H9 (cell line): Measurements from ENCODE around the gene GABRB1. TPM values are rescaled to one million over a fixed set of nuclear protein-coding genes. Genes with fewer than 3 reads are reported as not detected.

Experiments used
- DNase-seq: peaks from one replicate; pipeline ENCODE4 v3.0.0-alpha.2; 2017
- H2AFZ ChIP-seq: one replicate; pipeline ENCODE4 v1.6.1; 2013; ENCODE audit warnings: mild to moderate bottlenecking, low read length, control low read depth, moderate library complexity
- H2AK5ac ChIP-seq: 2 replicates; pipeline ENCODE4 v1.6.1; 2013; ENCODE audit warnings: low read length, control low read depth, mixed read lengths; ENCODE audit not compliant: insufficient read length
- H2BK120ac ChIP-seq: one replicate; pipeline ENCODE4 v1.6.1; 2013; ENCODE audit warnings: low read depth, mild to moderate bottlenecking, low read length, control low read depth, inconsistent platforms; ENCODE audit not compliant: poor library complexity, severe bottlenecking
- H2BK12ac ChIP-seq: 2 replicates; pipeline ENCODE4 v1.6.1; 2013; ENCODE audit warnings: low read length, control low read depth, mixed read lengths, low read depth; ENCODE audit not compliant: insufficient read length
- H2BK15ac ChIP-seq: 2 replicates; pipeline ENCODE4 v1.6.1; 2013; ENCODE audit warnings: low read depth, low read length, control low read depth
- H2BK20ac ChIP-seq: one replicate; pipeline ENCODE4 v1.6.1; 2013; ENCODE audit warnings: low read depth, mild to moderate bottlenecking, low read length, control low read depth, inconsistent platforms; ENCODE audit not compliant: poor library complexity, severe bottlenecking
- H2BK5ac ChIP-seq: 2 replicates; pipeline ENCODE4 v1.6.1; 2013; ENCODE audit warnings: low read length, control low read depth, mixed read lengths; ENCODE audit not compliant: insufficient read length
- H3K14ac ChIP-seq: 2 replicates; pipeline ENCODE4 v1.6.1; 2013; ENCODE audit warnings: low read length, control low read depth; ENCODE audit not compliant: insufficient read depth
- H3K18ac ChIP-seq: 2 replicates; pipeline ENCODE4 v1.6.1; 2013; ENCODE audit warnings: low read depth, mild to moderate bottlenecking, mixed read lengths, low read length, control low read depth; ENCODE audit not compliant: insufficient read length
- H3K23ac ChIP-seq: 2 replicates; pipeline ENCODE4 v1.6.1; 2013; ENCODE audit warnings: low read length, control low read depth, mixed read lengths, low read depth; ENCODE audit not compliant: insufficient read length
- H3K23me2 ChIP-seq: 2 replicates; pipeline ENCODE4 v1.6.1; 2013; ENCODE audit warnings: low read depth, mild to moderate bottlenecking, mixed read lengths, low read length, control low read depth; ENCODE audit not compliant: insufficient read length, poor library complexity, severe bottlenecking
- H3K27ac ChIP-seq: 2 replicates; pipeline ENCODE4 v1.5.1; 2013; ENCODE audit warnings: low read length, control low read depth, mixed read lengths, low read depth; ENCODE audit not compliant: insufficient read length
- H3K27me3 ChIP-seq: 2 replicates; pipeline ENCODE4 v1.6.1; 2013; ENCODE audit warnings: low read length, control low read depth, inconsistent platforms; ENCODE audit not compliant: insufficient read depth
- H3K4ac ChIP-seq: 2 replicates; pipeline ENCODE4 v1.6.1; 2013; ENCODE audit warnings: low read depth, mild to moderate bottlenecking, control low read depth, inconsistent platforms, low read length, moderate library complexity
- H3K4me1 ChIP-seq: 2 replicates; pipeline ENCODE4 v1.6.1; 2013; ENCODE audit warnings: low read length, control low read depth, inconsistent platforms; ENCODE audit not compliant: insufficient read depth
- H3K4me2 ChIP-seq: 2 replicates; pipeline ENCODE4 v1.6.1; 2013; ENCODE audit warnings: low read length, control low read depth, mixed read lengths; ENCODE audit not compliant: insufficient read length, insufficient read depth
- H3K56ac ChIP-seq: 2 replicates; pipeline ENCODE4 v1.6.1; 2013; ENCODE audit warnings: low read depth, mild to moderate bottlenecking, mixed read lengths, low read length, control low read depth; ENCODE audit not compliant: insufficient read length
- H3K79me1 ChIP-seq: 2 replicates; pipeline ENCODE4 v1.6.1; 2013; ENCODE audit warnings: low read depth, mild to moderate bottlenecking, moderate library complexity, low read length, control low read depth, inconsistent platforms; ENCODE audit not compliant: insufficient read depth, poor library complexity, severe bottlenecking
- H3K79me2 ChIP-seq: 2 replicates; pipeline ENCODE4 v1.6.1; 2013; ENCODE audit warnings: low read length, control low read depth, inconsistent platforms; ENCODE audit not compliant: insufficient read depth
- H3K9ac ChIP-seq: 2 replicates; pipeline ENCODE4 v1.6.1; 2013; ENCODE audit warnings: low read length, control low read depth, mixed read lengths; ENCODE audit not compliant: insufficient read length; ENCODE audit errors: extremely low read depth
- H3K9me3 ChIP-seq: one replicate; pipeline ENCODE4 v1.6.1; 2013; ENCODE audit warnings: low read depth, low read length, inconsistent platforms; ENCODE audit not compliant: control insufficient read depth
- H3T11ph ChIP-seq: one replicate; pipeline ENCODE4 v1.6.1; 2013; ENCODE audit warnings: mild to moderate bottlenecking, low read length, control low read depth, inconsistent platforms
- H4K20me1 ChIP-seq: one replicate; pipeline ENCODE4 v1.6.1; 2013; ENCODE audit not compliant: control insufficient read depth, insufficient read length, insufficient read depth
- H4K5ac ChIP-seq: 2 replicates; pipeline ENCODE4 v1.6.1; 2013; ENCODE audit warnings: low read depth, mild to moderate bottlenecking, mixed read lengths, low read length, control low read depth; ENCODE audit not compliant: insufficient read length
- H4K8ac ChIP-seq: replicated peaks from 2 replicates; pipeline ENCODE4 v1.6.1; 2013; ENCODE audit warnings: low read length, control low read depth, mixed read lengths, low read depth; ENCODE audit not compliant: insufficient read length
- H4K91ac ChIP-seq: 2 replicates; pipeline ENCODE4 v1.6.1; 2013; ENCODE audit warnings: low read depth, mild to moderate bottlenecking, moderate library complexity, mixed read lengths, low read length, control low read depth; ENCODE audit not compliant: insufficient read length
- H3K27ac Mint-ChIP-seq, 3 experiments: 2 replicates in 2 of 3; 3 replicates in 1 of 3; pipeline ENCODE4 v1.8.0; 2020 to 2021; ENCODE audit warnings: mixed read lengths in 3 of 3, mild to moderate bottlenecking in 1 of 3, moderate library complexity in 1 of 3
- H3K27me3 Mint-ChIP-seq: 2 replicates; pipeline ENCODE4 v1.8.0; 2021; ENCODE audit warnings: low read depth, mild to moderate bottlenecking, moderate library complexity, mixed read lengths
- H3K36me3 Mint-ChIP-seq, 3 experiments: 2 replicates in 2 of 3; 3 replicates in 1 of 3; pipeline ENCODE4 v1.8.0; 2020 to 2021; ENCODE audit warnings: low read depth in 3 of 3, mixed read lengths in 3 of 3; ENCODE audit not compliant: insufficient read depth in 1 of 3
- H3K4me1 Mint-ChIP-seq, 2 experiments: 2 replicates each; pipeline ENCODE4 v1.8.0; 2020; ENCODE audit warnings: mixed read lengths in 2 of 2
- H3K4me3 Mint-ChIP-seq, 2 experiments: 2 replicates in 1 of 2; 3 replicates in 1 of 2; pipeline ENCODE4 v1.8.0; 2020 to 2021; ENCODE audit warnings: mild to moderate bottlenecking in 2 of 2, mixed read lengths in 2 of 2, moderate library complexity in 1 of 2
- H3K9me3 Mint-ChIP-seq, 2 experiments: 2 replicates in 1 of 2; 3 replicates in 1 of 2; pipeline ENCODE4 v1.8.0; 2020; ENCODE audit warnings: mild to moderate bottlenecking in 2 of 2, mixed read lengths in 2 of 2, moderate library complexity in 1 of 2
- CTCF ChIP-seq: fragments of 200-600 bp; sonication (generic); conservative IDR thresholded peaks from 3 replicates; pipeline ENCODE4 v1.8.0; 2021; ENCODE audit warnings: antibody characterized with exemption, mild to moderate bottlenecking
- WGBS: extraction: QIAGEN DNeasy Blood & Tissue Kit; methylation state at CpG from one replicate; pipeline ENCODE4 v1.1.7; 2013; ENCODE audit warnings: missing lambda C conversion rate, low lambda C conversion rate, mixed read lengths; ENCODE audit not compliant: insufficient read length; ENCODE audit errors: extremely low coverage; 5-methylcytosine and 5-hydroxymethylcytosine counted together
- total RNA-seq: library from RNA; stranded (reverse); gene quantifications from 2 replicates; pipeline ENCODE4 v1.2.1, GENCODE V29; 2021

GABRB1 gene
- total RNA-seq, 1 experiment from 2014 or later, result 0.39 TPM

GRCh38 chr4:47038263-47038662 lies 6.9 kb downstream of the GABRB1 start:
- Histone ChIP-seq H2BK120ac (no peak overlapping the region), H3K4ac (no peak overlapping the region), H4K91ac (no peak overlapping the region), H3K4me1 (no peaks in the 10 kb centered on the region), H4K20me1 (no peaks in the 10 kb centered on the region), H3K9me3 (no peaks in the 10 kb centered on the region), H3K79me2 (no peaks in the 10 kb centered on the region), H2BK12ac (no peak overlapping the region), H3K23me2 (no peaks in the 10 kb centered on the region), H2AFZ (no peak overlapping the region), H3K79me1 (no peaks in the 10 kb centered on the region), H3K9ac (no peak overlapping the region), H3T11ph (no peak overlapping the region), H3K4me2 (no peak overlapping the region), H3K14ac (no peak overlapping the region), H3K56ac (no peak overlapping the region), H2BK5ac (no peak overlapping the region), H2BK20ac (no peak overlapping the region), H3K23ac (no peak overlapping the region), H3K27ac (no peak overlapping the region), H3K27me3 (no peaks in the 10 kb centered on the region), H4K5ac (no peak overlapping the region), H2AK5ac (no peak overlapping the region), H3K18ac (no peak overlapping the region), H2BK15ac (no peak overlapping the region), H4K8ac (no peak overlapping the region)
- no peak overlapping the region for H3K4me3 Mint-ChIP-seq
- DNase-seq, result no peak
- no peak for TF ChIP-seq CTCF
- WGBS, result no CpG with 5 or more reads among the region's 1 CpG
- H3K36me3 Mint-ChIP-seq, result no peaks in the 10 kb centered on the region
- H3K4me1 Mint-ChIP-seq, result no peaks in the 10 kb centered on the region
- H3K27me3 Mint-ChIP-seq, result peaks cover 6% of the 10 kb centered on the region; the same call in 1 of the 2 replicates
- H3K27ac Mint-ChIP-seq, result no peak overlapping the region
- no peaks in the 10 kb centered on the region for H3K9me3 Mint-ChIP-seq
